BLaER1 treated with 17β-estradiol and CSF1 and Interleukin-3, amounts not matched to agents 10 nM and 100 nM (cell line): ENCODE measurements around the gene FAM131A.

Source experiments
- H3K27ac ChIP-seq, 11 experiments: shearing (Covaris generic); formaldehyde crosslinking; 2 replicates each; pipeline ENCODE4 v1.8.1; 2022
- H3K27me3 ChIP-seq, 11 experiments: shearing (Covaris generic); formaldehyde crosslinking; 2 replicates each; pipeline ENCODE4 v1.8.1; 2022
- H3K36me3 ChIP-seq, 11 experiments: shearing (Covaris generic); formaldehyde crosslinking; 2 replicates each; pipeline ENCODE4 v1.8.1; 2022
- H3K4me1 ChIP-seq, 10 experiments: shearing (Covaris generic); formaldehyde crosslinking; 2 replicates each; pipeline ENCODE4 v1.8.1; 2022
- H3K4me2 ChIP-seq, 11 experiments: shearing (Covaris generic); formaldehyde crosslinking; 2 replicates each; pipeline ENCODE4 v1.8.1; 2022
- H3K4me3 ChIP-seq, 10 experiments: shearing (Covaris generic); formaldehyde crosslinking; 2 replicates each; pipeline ENCODE4 v1.8.1; 2022
- H3K9ac ChIP-seq, 11 experiments: shearing (Covaris generic); formaldehyde crosslinking; 2 replicates each; pipeline ENCODE4 v1.8.1; 2022
- H3K9me3 ChIP-seq, 11 experiments: shearing (Covaris generic); formaldehyde crosslinking; replicated peaks in 1 of 11; 2 replicates each; pipeline ENCODE4 v1.8.1; 2022
- H4K20me1 ChIP-seq, 11 experiments: shearing (Covaris generic); formaldehyde crosslinking; 2 replicates each; pipeline ENCODE4 v1.8.1; 2022
- Cebpa-rat ChIP-seq, 11 experiments: shearing (Covaris generic); IDR thresholded peaks; 2 replicates each; pipeline ENCODE4 v1.8.1; 2022

Gene FAM131A

DNA sequence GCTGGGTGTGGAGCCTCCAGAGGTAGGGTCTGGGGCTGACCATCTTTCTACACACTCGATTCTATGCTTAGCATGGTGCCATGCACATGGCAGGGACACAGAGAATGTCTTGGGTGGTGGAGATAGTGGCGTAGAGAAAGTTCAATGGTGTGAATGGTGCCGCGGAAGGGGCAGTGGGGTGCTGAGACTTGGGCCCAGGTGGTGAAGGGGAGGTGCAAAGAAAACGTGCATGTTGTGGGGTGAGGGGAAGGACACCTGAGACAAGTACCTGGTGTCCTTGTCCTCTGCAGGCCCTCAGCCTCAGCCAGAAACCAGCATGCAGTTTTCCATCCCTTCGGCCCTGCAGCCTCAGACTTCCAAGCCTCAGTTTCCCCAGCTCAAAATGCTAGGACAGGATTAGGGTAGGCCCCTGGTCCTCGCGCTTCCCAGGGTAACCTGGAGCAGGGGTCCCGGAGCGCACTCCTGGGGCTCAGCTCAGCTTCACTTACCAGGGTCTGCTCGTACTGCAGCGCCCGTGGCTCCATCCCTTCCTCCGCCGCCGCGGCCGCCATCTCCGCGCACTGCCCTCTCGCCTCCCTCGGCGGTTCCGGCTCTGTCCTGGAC lies 23.6 kb downstream of the FAM131A start:
- Histone ChIP-seq H3K4me2 (peak overlapping the region; percentile 89 to 100 (median 98)), H3K36me3 (peaks cover 14 to 45% (median 32%) of the 10 kb centered on the region in 11 experiments), H3K27me3 (no peaks in the 10 kb centered on the region), H3K9ac (peak overlapping the region; percentile 80 to 93 (median 90)), H3K9me3 (no peaks in the 10 kb centered on the region), H4K20me1 (peaks cover 0 to 26% (median 12%) of the 10 kb centered on the region in 11 experiments; a peak in 13 of 22 replicates), H3K4me1 (peaks cover 31 to 36% (median 34%) of the 10 kb centered on the region in 10 experiments), H3K4me3 (peak overlapping the region; percentile 72 to 91 (median 84)), H3K27ac (peak overlapping the region; percentile 84 to 93 (median 90); a peak in 21 of 22 replicates)
- TF ChIP-seq Cebpa-rat (IDR thresholded peaks at IDR 0.05): no peak

GRCh38 chr3:184361532-184361931 lies 24.1 kb downstream of the FAM131A start, which contains the start of the genes CLCN2 and POLR2H:
Gene CLCN2 (minus strand): TSS chr3:184361605. CDS start chr3:184361479, 126 bp downstream.
Gene POLR2H (plus strand): TSS chr3:184361710. CDS start chr3:184363493, 1,783 bp downstream.
- Histone ChIP-seq H3K27ac (peak within 1 kb of the TSS; percentile 84 to 93 (median 90)), H3K4me1 (peaks cover 31 to 41% (median 37%) of the 10 kb centered on the region in 10 experiments)
- no peak for TF ChIP-seq Cebpa-rat (IDR thresholded peaks at IDR 0.05)

GRCh38 chr3:184361932-184362667 lies 24.7 kb downstream of the FAM131A start:
- H4K20me1 ChIP-seq: peaks cover 3 to 36% (median 21%) of the 10 kb centered on the region in 11 experiments; a peak in 15 of 22 replicates
- no peaks in the 10 kb centered on the region for H3K9me3 ChIP-seq
- peaks cover 31 to 44% (median 40%) of the 10 kb centered on the region in 10 experiments for H3K4me1 ChIP-seq
- peak overlapping the region; percentile 89 to 100 (median 98) for H3K4me2 ChIP-seq
- peak overlapping the region; percentile 80 to 93 (median 90) for H3K9ac ChIP-seq
- peak overlapping the region; percentile 72 to 91 (median 84) for H3K4me3 ChIP-seq
- no peak for TF ChIP-seq Cebpa-rat (IDR thresholded peaks at IDR 0.05)
- H3K27ac ChIP-seq: peak overlapping the region; percentile 84 to 93 (median 90)
- H3K27me3 ChIP-seq: no peaks in the 10 kb centered on the region
- H3K36me3 ChIP-seq: peaks cover 24 to 46% (median 38%) of the 10 kb centered on the region in 11 experiments

More at GRCh38 chr3:184361532-184361931, 24.1 kb downstream of the FAM131A start, which contains the start of the genes CLCN2 and POLR2H:
- peak within 1 kb of the TSS; percentile 72 to 91 (median 84) for H3K4me3 ChIP-seq
- peak within 1 kb of the TSS; percentile 89 to 100 (median 98) for H3K4me2 ChIP-seq
- peaks cover 0 to 31% (median 16%) of the 10 kb centered on the region in 11 experiments; a peak in 14 of 22 replicates for H4K20me1 ChIP-seq
- H3K27me3 ChIP-seq: no peaks in the 10 kb centered on the region
- peak within 1 kb of the TSS; percentile 80 to 93 (median 90) for H3K9ac ChIP-seq
- no peaks in the 10 kb centered on the region for H3K9me3 ChIP-seq
- peaks cover 18 to 46% (median 37%) of the 10 kb centered on the region in 11 experiments for H3K36me3 ChIP-seq

GRCh38 chr3:184362668-184363546 lies 25.5 kb downstream of the FAM131A start:
- Histone ChIP-seq H4K20me1 (peaks cover 3 to 39% (median 26%) of the 10 kb centered on the region in 11 experiments; a peak in 18 of 22 replicates), H3K4me1 (peaks cover 31 to 44% (median 40%) of the 10 kb centered on the region in 10 experiments), H3K4me3 (peak overlapping the region; percentile 72 to 91 (median 84)), H3K4me2 (peak overlapping the region; percentile 89 to 100 (median 98)), H3K27me3 (no peaks in the 10 kb centered on the region), H3K36me3 (peaks cover 31 to 46% (median 37%) of the 10 kb centered on the region in 11 experiments), H3K9ac (peak overlapping the region; percentile 80 to 93 (median 90)), H3K9me3 (no peaks in the 10 kb centered on the region), H3K27ac (peak overlapping the region; percentile 84 to 93 (median 90))
- no peak for TF ChIP-seq Cebpa-rat (IDR thresholded peaks at IDR 0.05)

DNA sequence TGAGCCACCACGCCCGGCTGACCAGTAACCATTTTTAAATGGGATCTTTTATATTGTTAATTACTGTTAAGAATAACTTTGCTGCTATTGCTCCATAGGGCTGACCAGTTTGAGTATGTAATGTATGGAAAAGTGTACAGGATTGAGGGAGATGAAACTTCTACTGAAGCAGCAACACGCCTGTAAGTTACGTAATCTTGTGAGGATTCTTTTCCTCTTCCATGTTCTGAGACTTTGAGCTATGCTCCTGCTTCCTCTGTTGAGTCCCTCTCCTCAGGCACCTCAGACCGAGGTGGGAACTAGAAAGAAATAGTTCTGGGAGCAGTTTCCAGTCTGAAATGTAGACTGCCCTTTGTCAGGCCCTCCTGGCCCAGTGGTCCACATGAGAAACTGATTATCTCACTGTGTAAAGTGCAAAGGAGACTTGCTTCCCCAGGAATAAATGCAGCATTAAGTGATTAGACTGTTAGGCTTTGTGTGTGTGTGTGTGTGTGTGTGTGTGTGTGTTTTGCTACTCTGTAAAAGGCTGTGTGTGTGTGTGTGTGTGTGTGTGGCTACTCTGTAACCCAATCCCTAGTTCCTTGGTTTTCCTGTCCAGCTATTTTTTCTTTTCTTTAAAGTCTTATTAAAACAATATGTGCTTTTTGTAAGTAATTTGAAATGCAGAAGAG lies 29.4 kb downstream of the FAM131A start:
- peak overlapping the region in 6 of 11 experiments; percentile 17 to 47 (median 22); a peak in 4 of 22 replicates for H3K9ac ChIP-seq
- peak overlapping the region in 3 of 11 experiments; percentile 5 to 29 (median 22); a peak in 2 of 22 replicates for H3K4me2 ChIP-seq
- H3K27me3 ChIP-seq: no peaks in the 10 kb centered on the region
- peaks cover 14 to 66% (median 58%) of the 10 kb centered on the region in 11 experiments; a peak in 19 of 22 replicates for H4K20me1 ChIP-seq
- H3K36me3 ChIP-seq: peaks cover 52 to 69% (median 59%) of the 10 kb centered on the region in 11 experiments
- no peak overlapping the region for H3K27ac ChIP-seq
- no peak overlapping the region for H3K4me3 ChIP-seq
- H3K4me1 ChIP-seq: peaks cover 18 to 38% (median 30%) of the 10 kb centered on the region in 10 experiments
- no peaks in the 10 kb centered on the region for H3K9me3 ChIP-seq
- peak in 3 of 11 experiments; percentile 7 to 57 (median 9); a peak in 2 of 22 replicates for TF ChIP-seq Cebpa-rat (IDR thresholded peaks at IDR 0.05)

- H3K27ac ChIP-seq: no peak overlapping the region
These were observed 30.7 kb downstream of the FAM131A start for GRCh38 chr3:184368116-184368515.

DNA sequence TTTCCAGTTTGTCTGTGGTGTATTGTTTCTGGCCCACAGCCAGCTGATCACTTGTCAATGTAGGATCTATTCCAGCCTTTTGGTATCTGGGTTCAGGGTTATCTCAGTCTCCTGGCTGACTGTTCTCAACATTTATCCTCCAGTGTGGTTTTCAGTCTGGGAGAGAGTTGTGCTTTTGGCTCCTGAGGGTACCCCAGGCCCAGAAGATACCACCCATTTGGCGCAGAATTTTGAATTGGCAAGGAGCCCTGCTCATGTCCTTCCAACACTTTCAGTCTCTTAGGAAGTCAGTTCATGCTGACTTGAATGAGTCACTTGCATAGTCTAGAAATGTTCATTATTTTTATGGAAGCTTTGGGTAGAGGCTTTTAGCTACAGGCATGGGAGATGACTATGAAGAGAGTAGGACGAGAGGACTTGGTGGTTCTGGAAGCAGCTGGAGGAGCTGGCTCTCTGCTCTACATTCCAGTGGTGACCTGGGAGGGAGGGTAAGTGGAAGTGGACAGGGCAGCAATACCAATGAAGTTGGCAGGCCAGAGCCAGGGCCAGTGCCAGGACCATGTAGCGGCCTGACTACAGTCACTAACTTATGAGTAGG lies 31.3 kb downstream of the FAM131A start:
- Histone ChIP-seq H3K9ac (no peak overlapping the region; a peak in 2 of 22 replicates), H3K36me3 (peaks cover 52 to 69% (median 59%) of the 10 kb centered on the region in 11 experiments), H3K27me3 (no peaks in the 10 kb centered on the region), H3K4me1 (peaks cover 17 to 46% (median 28%) of the 10 kb centered on the region in 10 experiments), H4K20me1 (peaks cover 14 to 68% (median 58%) of the 10 kb centered on the region in 11 experiments; a peak in 19 of 22 replicates), H3K4me3 (no peak overlapping the region), H3K4me2 (no peak overlapping the region), H3K27ac (no peak overlapping the region), H3K9me3 (no peaks in the 10 kb centered on the region)
- TF ChIP-seq Cebpa-rat (IDR thresholded peaks at IDR 0.05): no peak

More at GRCh38 chr3:184368116-184368515, 30.7 kb downstream of the FAM131A start:
- Histone ChIP-seq H3K4me3 (no peak overlapping the region), H4K20me1 (peaks cover 14 to 68% (median 58%) of the 10 kb centered on the region in 11 experiments; a peak in 19 of 22 replicates), H3K36me3 (peaks cover 52 to 69% (median 59%) of the 10 kb centered on the region in 11 experiments), H3K27me3 (no peaks in the 10 kb centered on the region), H3K4me1 (peaks cover 18 to 46% (median 30%) of the 10 kb centered on the region in 10 experiments), H3K4me2 (no peak overlapping the region), H3K9ac (no peak overlapping the region), H3K9me3 (no peaks in the 10 kb centered on the region)
- TF ChIP-seq Cebpa-rat (IDR thresholded peaks at IDR 0.05): no peak
